Liver (tissue), 9 donors: ENCODE results near the gene LYRM4. TPM values are rescaled to one million over a fixed set of nuclear protein-coding genes. Genes with fewer than 3 reads are reported as not detected.

Experiments used
- DNase-seq: peaks from one replicate; pipeline ENCODE4 v3.0.0-alpha.2; 2017; ENCODE audit warnings: low spot score
- H3K27ac ChIP-seq, 2 donors: one replicate each; pipeline ENCODE4 v1.7.0; 2013; ENCODE audit warnings: inconsistent platforms in 2 of 2, low read length in 2 of 2, control low read depth in 1 of 2, low read depth in 1 of 2, mild to moderate bottlenecking in 1 of 2
- H3K27me3 ChIP-seq, 4 donors: one replicate each; pipeline versions ENCODE4 v1.6.1 to v1.7.0; 2013; ENCODE audit warnings: low read length in 3 of 4, inconsistent platforms in 1 of 4, mild to moderate bottlenecking in 1 of 4, moderate library complexity in 1 of 4; ENCODE audit not compliant: control insufficient read depth in 4 of 4, insufficient read depth in 4 of 4
- H3K36me3 ChIP-seq, 4 donors: one replicate each; pipeline versions ENCODE4 v1.6.1 to v1.7.0; 2013; ENCODE audit warnings: low read length in 3 of 4, mild to moderate bottlenecking in 3 of 4, low read depth in 1 of 4, moderate library complexity in 1 of 4; ENCODE audit not compliant: control insufficient read depth in 4 of 4, insufficient read depth in 3 of 4
- H3K4me1 ChIP-seq, 4 donors: one replicate each; pipeline versions ENCODE4 v1.6.1 to v1.7.0; 2013; ENCODE audit warnings: low read length in 3 of 4, mild to moderate bottlenecking in 3 of 4, moderate library complexity in 1 of 4; ENCODE audit not compliant: control insufficient read depth in 4 of 4, insufficient read depth in 4 of 4
- H3K4me3 ChIP-seq, 3 donors: one replicate each; pipeline versions ENCODE4 v1.6.1 to v1.7.0; 2013; ENCODE audit warnings: low read length in 3 of 3, control low read depth in 1 of 3, low read depth in 1 of 3, mild to moderate bottlenecking in 1 of 3
- H3K9ac ChIP-seq, 2 donors: one replicate each; pipeline ENCODE4 v1.7.0; 2013; ENCODE audit warnings: low read length in 2 of 2, mild to moderate bottlenecking in 2 of 2, moderate library complexity in 2 of 2, control low read depth in 1 of 2, low read depth in 1 of 2
- H3K9me3 ChIP-seq, 4 donors: one replicate each; pipeline versions ENCODE4 v1.6.1 to v1.7.0; 2013; ENCODE audit warnings: low read length in 3 of 4; ENCODE audit not compliant: control insufficient read depth in 4 of 4
- EGR1 ChIP-seq, 2 donors: IDR thresholded peaks; 2 replicates each; pipeline ENCODE4 v1.6.1; 2016 to 2018; ENCODE audit warnings: antibody characterized with exemption in 2 of 2, low read depth in 2 of 2
- FOXA1 ChIP-seq: IDR thresholded peaks from 2 replicates; pipeline ENCODE4 v1.6.1; 2016; ENCODE audit warnings: antibody characterized with exemption
- GABPA ChIP-seq, 2 donors: IDR thresholded peaks in 1 of 2; conservative IDR thresholded peaks in 1 of 2; 2 replicates each; pipeline ENCODE4 v1.6.1; 2016; ENCODE audit warnings: antibody characterized with exemption in 2 of 2, mild to moderate bottlenecking in 1 of 2, moderate library complexity in 1 of 2
- RAD21 ChIP-seq, 2 donors: IDR thresholded peaks; 2 replicates each; pipeline ENCODE4 v1.6.1; 2016; ENCODE audit warnings: antibody characterized with exemption in 2 of 2, mild to moderate bottlenecking in 2 of 2
- REST ChIP-seq: IDR thresholded peaks from 2 replicates; pipeline ENCODE4 v1.6.1; 2016; ENCODE audit warnings: antibody characterized with exemption, mild to moderate bottlenecking
- SP1 ChIP-seq: IDR thresholded peaks from 2 replicates; pipeline ENCODE4 v1.6.1; 2018; ENCODE audit warnings: antibody characterized with exemption, mild to moderate bottlenecking
- TAF1 ChIP-seq: conservative IDR thresholded peaks from 2 replicates; pipeline ENCODE4 v1.6.1; 2016; ENCODE audit warnings: antibody characterized with exemption, mild to moderate bottlenecking
- YY1 ChIP-seq: IDR thresholded peaks from 2 replicates; pipeline ENCODE4 v1.6.1; 2016; ENCODE audit warnings: antibody characterized with exemption, mild to moderate bottlenecking
- WGBS: extraction: QIAGEN DNeasy Blood & Tissue Kit; methylation state at CpG from one replicate; pipeline ENCODE4 v1.1.7; 2013; 5-methylcytosine and 5-hydroxymethylcytosine counted together
- polyA plus RNA-seq, 2 donors: library from polyadenylated mRNA; stranded (reverse) in 1 of 2; unstranded in 1 of 2; fragments of 200-250 nt in 1 of 2; fragments of >200 nt in 1 of 2; fragmentation: Nextera tagmentation in 1 of 2; extraction: Ambion mirVana in 1 of 2; gene quantifications; one replicate each; pipeline versions ENCODE4 v1.2.1 to v1.2.3, GENCODE V29; 2013 to 2015
- total RNA-seq, 2 donors: library from RNA; depleted of rRNA; stranded (reverse); fragments of >200 nt; gene quantifications; one replicate each; pipeline ENCODE4 v1.2.3, GENCODE V29; 2014
- TF ChIP-seq, protein P1 (sequence below): fragments of 150-350 bp; IDR thresholded peaks from 2 replicates; pipeline ENCODE4 v1.5.1; 2017; ENCODE audit warnings: improper control_type of control experiment, low read depth, low read length; ENCODE audit not compliant: missing input control
- TF ChIP-seq, protein P2 (sequence below): IDR thresholded peaks from 2 replicates; pipeline ENCODE4 v1.6.1; 2016; ENCODE audit warnings: antibody characterized with exemption
- TF ChIP-seq, protein P3 (sequence below): IDR thresholded peaks from 2 replicates; pipeline ENCODE4 v1.6.1; 2016; ENCODE audit warnings: antibody characterized with exemption
- donor health status: healthy.
- donor health status: healthy.
- donor health status: healthy.
- donor health status: healthy.
- donor health status: healthy.

LYRM4 gene
- total and polyA plus RNA-seq, 4 donors, result 4.4 to 13.1 (median 6.5) TPM

DNA sequence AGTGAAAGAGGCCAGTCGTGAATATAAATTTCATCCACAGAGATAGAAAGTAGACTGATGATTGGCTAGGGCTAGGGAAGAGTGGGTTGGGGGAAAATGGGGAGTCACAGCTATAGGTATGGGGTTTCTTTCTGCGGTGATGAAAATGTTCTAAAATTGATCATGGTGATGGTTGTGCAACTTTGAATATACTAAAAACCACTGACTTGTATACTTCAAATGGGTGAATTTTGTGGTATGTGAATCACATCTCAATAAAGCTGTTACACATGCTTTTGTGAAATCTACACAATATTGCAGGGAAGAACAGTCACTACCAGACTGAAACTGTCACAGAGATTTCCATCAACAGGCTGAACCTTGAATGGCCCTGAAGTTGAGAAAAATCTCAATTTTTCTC is 61.5 kb downstream of the LYRM4 start:
- no peak overlapping the region for H3K4me3 ChIP-seq
- TF ChIP-seq, protein P1, sequence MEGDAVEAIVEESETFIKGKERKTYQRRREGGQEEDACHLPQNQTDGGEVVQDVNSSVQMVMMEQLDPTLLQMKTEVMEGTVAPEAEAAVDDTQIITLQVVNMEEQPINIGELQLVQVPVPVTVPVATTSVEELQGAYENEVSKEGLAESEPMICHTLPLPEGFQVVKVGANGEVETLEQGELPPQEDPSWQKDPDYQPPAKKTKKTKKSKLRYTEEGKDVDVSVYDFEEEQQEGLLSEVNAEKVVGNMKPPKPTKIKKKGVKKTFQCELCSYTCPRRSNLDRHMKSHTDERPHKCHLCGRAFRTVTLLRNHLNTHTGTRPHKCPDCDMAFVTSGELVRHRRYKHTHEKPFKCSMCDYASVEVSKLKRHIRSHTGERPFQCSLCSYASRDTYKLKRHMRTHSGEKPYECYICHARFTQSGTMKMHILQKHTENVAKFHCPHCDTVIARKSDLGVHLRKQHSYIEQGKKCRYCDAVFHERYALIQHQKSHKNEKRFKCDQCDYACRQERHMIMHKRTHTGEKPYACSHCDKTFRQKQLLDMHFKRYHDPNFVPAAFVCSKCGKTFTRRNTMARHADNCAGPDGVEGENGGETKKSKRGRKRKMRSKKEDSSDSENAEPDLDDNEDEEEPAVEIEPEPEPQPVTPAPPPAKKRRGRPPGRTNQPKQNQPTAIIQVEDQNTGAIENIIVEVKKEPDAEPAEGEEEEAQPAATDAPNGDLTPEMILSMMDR, result no peak
- no peak for TF ChIP-seq RAD21 (IDR thresholded peaks at IDR 0.05)
- H3K9ac ChIP-seq, result no peak overlapping the region
- WGBS, result 94% methylated on average over 2 of the region's 2 CpGs
- no peaks in the 10 kb centered on the region for H3K4me1 ChIP-seq
- H3K27me3 ChIP-seq, result no peaks in the 10 kb centered on the region
- no peak overlapping the region for H3K27ac ChIP-seq
- DNase-seq, result no peak
- no peaks in the 10 kb centered on the region for H3K9me3 ChIP-seq
- H3K36me3 ChIP-seq, result no peaks in the 10 kb centered on the region

DNA sequence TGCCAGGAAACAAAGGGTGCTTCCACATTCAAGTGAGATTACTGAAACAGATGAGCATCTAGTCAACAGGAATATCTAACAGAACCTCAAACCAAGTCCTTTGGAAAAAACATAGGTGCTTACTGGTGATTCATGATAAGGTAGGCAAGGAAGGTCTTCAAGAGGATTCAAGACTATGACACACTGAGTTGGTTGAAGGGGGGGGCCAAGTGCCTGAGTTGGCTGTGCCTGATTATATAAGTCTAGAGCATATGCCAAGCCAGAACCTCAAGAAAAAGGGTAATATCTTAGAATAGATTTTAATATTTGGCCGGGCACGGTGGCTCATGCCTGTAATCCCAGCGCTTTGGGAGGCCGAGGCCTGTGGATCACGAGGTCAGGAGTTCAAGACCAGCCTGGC is 63.7 kb downstream of the LYRM4 start:
- 99% methylated on average over 5 of the region's 5 CpGs for WGBS
- no peak overlapping the region for H3K4me3 ChIP-seq
- no peaks in the 10 kb centered on the region for H3K4me1 ChIP-seq
- H3K9ac ChIP-seq, result no peak overlapping the region
- no peak overlapping the region for H3K27ac ChIP-seq
- no peaks in the 10 kb centered on the region for H3K27me3 ChIP-seq
- no peaks in the 10 kb centered on the region for H3K9me3 ChIP-seq
- H3K36me3 ChIP-seq, result no peaks in the 10 kb centered on the region
- TF ChIP-seq, protein P2, sequence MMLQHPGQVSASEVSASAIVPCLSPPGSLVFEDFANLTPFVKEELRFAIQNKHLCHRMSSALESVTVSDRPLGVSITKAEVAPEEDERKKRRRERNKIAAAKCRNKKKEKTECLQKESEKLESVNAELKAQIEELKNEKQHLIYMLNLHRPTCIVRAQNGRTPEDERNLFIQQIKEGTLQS, result no peak
- TF ChIP-seq FOXA1 (no peak), EGR1 (IDR thresholded peaks at IDR 0.05; ENCODE audit: low read depth in 2 of 2) (no peak)
- DNase-seq, result no peak

DNA sequence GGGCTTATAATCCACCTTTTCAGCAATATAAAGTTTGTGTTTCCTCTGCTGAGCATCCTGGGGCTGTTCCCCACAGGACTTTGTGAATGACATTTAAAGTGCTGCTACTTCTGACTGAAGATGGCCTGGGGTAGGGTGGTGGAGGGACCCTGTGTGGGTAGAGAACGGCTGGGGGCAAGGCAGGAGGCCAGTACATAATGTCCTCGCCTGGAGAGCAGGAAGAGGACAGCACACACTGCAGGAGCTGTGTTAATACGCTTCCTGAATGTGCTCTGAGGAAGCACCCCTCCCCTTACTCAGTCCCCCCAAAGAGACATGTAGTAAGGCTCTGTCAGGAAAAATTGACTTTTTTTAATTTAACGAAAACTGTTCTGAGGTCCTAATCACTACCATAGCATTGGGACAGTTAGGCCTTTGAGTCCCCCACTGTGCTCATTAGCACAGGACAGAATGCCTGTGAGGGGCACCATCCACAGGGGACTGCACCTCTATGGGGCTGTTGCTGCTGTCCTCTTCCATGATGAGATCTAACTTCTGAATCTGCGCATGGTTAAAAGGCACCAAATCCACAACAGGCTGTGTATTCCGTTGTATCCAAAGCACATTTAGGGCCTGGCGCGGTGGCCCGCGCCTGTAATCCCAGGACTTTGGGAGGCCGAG is 68.5 kb downstream of the LYRM4 start:
- no peak overlapping the region for H3K9ac ChIP-seq

GRCh38 chr6:5191722-5192121 is 69.0 kb downstream of the LYRM4 start:
- 94% methylated on average over 3 of the region's 3 CpGs for WGBS
- no peak overlapping the region for H3K27ac ChIP-seq
- TF ChIP-seq GABPA (IDR thresholded peaks at IDR 0.05 in 1 of 2, conservative IDR thresholded peaks at IDR 0.05 in 1 of 2) (no peak), YY1 (no peak), REST (no peak), TAF1 (no peak)
- TF ChIP-seq, protein P3, sequence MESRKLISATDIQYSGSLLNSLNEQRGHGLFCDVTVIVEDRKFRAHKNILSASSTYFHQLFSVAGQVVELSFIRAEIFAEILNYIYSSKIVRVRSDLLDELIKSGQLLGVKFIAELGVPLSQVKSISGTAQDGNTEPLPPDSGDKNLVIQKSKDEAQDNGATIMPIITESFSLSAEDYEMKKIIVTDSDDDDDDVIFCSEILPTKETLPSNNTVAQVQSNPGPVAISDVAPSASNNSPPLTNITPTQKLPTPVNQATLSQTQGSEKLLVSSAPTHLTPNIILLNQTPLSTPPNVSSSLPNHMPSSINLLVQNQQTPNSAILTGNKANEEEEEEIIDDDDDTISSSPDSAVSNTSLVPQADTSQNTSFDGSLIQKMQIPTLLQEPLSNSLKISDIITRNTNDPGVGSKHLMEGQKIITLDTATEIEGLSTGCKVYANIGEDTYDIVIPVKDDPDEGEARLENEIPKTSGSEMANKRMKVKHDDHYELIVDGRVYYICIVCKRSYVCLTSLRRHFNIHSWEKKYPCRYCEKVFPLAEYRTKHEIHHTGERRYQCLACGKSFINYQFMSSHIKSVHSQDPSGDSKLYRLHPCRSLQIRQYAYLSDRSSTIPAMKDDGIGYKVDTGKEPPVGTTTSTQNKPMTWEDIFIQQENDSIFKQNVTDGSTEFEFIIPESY, result no peak

More for the DNA sequence above, 68.5 kb downstream of the LYRM4 start:
- peaks cover 0 to 2% (median 0%) of the 10 kb centered on the region in 4 donors for H3K4me1 ChIP-seq
- no peak overlapping the region for H3K27ac ChIP-seq
- no peak overlapping the region for H3K4me3 ChIP-seq
- no peaks in the 10 kb centered on the region for H3K9me3 ChIP-seq
- H3K36me3 ChIP-seq, result no peaks in the 10 kb centered on the region
- TF ChIP-seq, protein P3, result no peak
- TF ChIP-seq SP1, result no peak
- no peak for TF ChIP-seq RAD21 (IDR thresholded peaks at IDR 0.05)
- no peaks in the 10 kb centered on the region for H3K27me3 ChIP-seq
- WGBS, result 96% methylated on average over 11 of the region's 11 CpGs
- DNase-seq, result no peak

More at GRCh38 chr6:5191722-5192121, 69.0 kb downstream of the LYRM4 start:
- Histone ChIP-seq H3K9ac (no peak overlapping the region), H3K4me1 (peaks cover 0 to 2% (median 0%) of the 10 kb centered on the region in 4 donors), H3K27me3 (no peaks in the 10 kb centered on the region), H3K4me3 (no peak overlapping the region), H3K36me3 (no peaks in the 10 kb centered on the region), H3K9me3 (no peaks in the 10 kb centered on the region)
- no peak for DNase-seq
